Measurements from ENCODE around the gene CORIN. TPM values are rescaled to one million over a fixed set of nuclear protein-coding genes. Genes with fewer than 3 reads are reported as not detected.

Gene CORIN
- total RNA-seq, 1 experiment from 2014 or later, result 0.20 TPM

DNA sequence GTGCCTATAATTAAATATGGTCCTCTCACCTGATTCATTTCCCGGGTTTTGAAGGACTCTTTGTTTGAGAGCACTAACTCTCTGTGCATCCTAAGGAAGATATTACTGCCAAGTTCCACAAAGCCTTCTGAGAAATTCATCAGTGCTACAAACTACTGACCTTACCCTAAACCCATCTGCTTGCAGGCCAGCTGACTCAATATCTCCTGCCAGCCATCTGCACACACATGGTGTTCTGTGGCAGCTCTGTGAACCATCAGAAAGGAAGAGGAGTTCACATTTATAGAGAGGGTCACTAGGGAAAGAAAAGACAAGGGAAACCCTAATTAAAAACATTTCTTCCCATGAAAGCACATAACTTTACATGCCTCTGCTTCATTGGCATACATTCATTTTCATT lies 196.1 kb downstream of the CORIN start:
- in situ Hi-C loops (cut with HindIII; ENCODE audit: low pct_unique_long_range_greater_than_20kb, low sequenced_read_pairs), result no loop called here
- DNase-seq (ENCODE audit: low read depth), result no peak

- no peak for DNase-seq (ENCODE audit: low read depth)
- in situ Hi-C loops (cut with HindIII; ENCODE audit: low pct_unique_long_range_greater_than_20kb, low sequenced_read_pairs), result no loop called here
These were observed 197.0 kb downstream of the CORIN start for GRCh38 chr4:47640911-47641310.

DNA sequence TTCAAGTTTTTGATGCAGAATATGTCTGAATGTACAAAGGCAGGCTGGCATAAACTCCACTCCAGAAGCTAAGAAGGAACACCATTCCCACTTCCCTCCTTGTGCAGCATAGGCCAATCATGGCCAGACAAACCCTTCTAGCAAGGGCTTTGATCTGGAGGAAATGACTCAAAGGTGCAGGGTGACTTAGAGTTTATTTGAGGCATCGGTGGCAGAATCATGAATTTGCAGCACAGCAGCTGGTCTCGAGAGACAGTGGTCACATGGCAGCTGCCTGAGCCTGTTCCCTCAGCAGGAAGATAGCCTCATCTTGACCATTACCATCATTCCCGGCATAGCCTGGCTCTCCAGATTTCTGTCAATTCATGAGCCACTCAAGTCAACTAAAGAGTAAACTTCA lies 198.3 kb downstream of the CORIN start:
- in situ Hi-C loops (cut with HindIII; ENCODE audit: low pct_unique_long_range_greater_than_20kb, low sequenced_read_pairs), result no loop called here
- no peak for DNase-seq (ENCODE audit: low read depth)

- in situ Hi-C loops (cut with HindIII; ENCODE audit: low pct_unique_long_range_greater_than_20kb, low sequenced_read_pairs), result no loop called here
- DNase-seq (ENCODE audit: low read depth), result no peak
These were observed 206.7 kb downstream of the CORIN start for GRCh38 chr4:47631161-47631560.

- no peak for DNase-seq (ENCODE audit: low read depth)
- in situ Hi-C loops (cut with HindIII; ENCODE audit: low pct_unique_long_range_greater_than_20kb, low sequenced_read_pairs), result no loop called here
These were observed 213.8 kb downstream of the CORIN start for GRCh38 chr4:47624031-47624441.

GRCh38 chr4:47621181-47621580 lies 216.7 kb downstream of the CORIN start:
- no peak for DNase-seq (ENCODE audit: low read depth)
- in situ Hi-C loops (cut with HindIII; ENCODE audit: low pct_unique_long_range_greater_than_20kb, low sequenced_read_pairs), result no loop called here

DNA sequence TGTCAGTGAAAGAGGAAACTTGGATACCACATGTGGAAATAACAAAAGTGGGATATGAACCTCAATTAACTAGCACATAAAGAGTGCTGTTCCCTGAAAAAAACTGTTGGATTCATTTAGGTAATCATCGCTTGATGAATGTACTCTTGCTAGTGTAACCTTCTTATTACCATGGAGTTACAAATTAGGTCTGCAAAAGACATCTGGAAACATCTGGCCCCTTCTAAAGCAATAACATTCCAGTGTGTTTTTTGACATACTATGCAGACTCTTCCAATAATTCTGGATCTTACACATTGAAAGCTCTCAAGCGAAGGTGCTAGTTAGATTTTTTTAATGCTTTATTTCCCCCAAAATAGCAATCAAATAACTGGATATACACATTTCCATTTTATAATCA lies 218.2 kb downstream of the CORIN start:
- in situ Hi-C loops (cut with HindIII; ENCODE audit: low pct_unique_long_range_greater_than_20kb, low sequenced_read_pairs), result no loop called here
- no peak for DNase-seq (ENCODE audit: low read depth)

DNA sequence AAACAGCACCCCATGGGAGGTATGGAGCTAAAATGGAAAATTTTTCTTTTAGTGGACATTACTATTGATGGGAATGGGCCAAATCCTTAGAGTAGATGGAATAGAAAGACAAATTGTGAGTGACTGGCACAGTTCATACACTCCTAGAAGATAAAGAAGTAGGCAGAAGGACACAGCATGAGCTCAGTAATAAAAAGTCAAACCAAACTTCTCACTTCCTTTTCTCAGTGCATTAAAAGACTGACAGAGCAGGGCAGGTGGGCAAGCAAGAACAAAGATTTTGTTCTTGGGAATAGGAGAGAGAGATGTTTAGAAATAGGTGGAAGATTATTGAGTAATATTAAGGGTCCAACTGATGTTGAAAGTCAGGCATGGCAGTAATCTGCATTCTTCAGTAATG lies 220.3 kb downstream of the CORIN start:
- in situ Hi-C loops (cut with HindIII; ENCODE audit: low pct_unique_long_range_greater_than_20kb, low sequenced_read_pairs), result no loop called here

DNA sequence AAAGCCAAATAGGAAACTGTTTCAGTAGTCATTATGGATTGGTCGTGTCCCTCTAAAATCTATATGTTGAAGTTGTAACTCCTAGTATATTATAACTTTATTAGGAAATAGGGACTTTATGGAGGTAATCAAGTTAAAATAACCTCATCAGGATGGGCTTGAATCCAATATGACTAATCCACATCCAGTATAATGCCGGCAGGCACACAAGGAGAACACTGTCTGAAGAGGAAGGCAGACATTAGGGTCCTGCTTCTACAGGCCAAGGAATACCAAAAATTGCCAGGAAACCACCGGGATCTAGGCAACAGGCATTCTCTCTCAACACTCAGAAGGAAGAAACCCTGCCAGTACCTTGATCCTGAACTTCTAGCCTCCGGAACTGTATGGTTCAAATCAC lies 222.5 kb downstream of the CORIN start:
- in situ Hi-C loops (cut with HindIII; ENCODE audit: low pct_unique_long_range_greater_than_20kb, low sequenced_read_pairs), result no loop called here
- DNase-seq (ENCODE audit: low read depth), result no peak

More for the DNA sequence above, 220.3 kb downstream of the CORIN start:
- DNase-seq (ENCODE audit: low read depth), result no peak

DNA sequence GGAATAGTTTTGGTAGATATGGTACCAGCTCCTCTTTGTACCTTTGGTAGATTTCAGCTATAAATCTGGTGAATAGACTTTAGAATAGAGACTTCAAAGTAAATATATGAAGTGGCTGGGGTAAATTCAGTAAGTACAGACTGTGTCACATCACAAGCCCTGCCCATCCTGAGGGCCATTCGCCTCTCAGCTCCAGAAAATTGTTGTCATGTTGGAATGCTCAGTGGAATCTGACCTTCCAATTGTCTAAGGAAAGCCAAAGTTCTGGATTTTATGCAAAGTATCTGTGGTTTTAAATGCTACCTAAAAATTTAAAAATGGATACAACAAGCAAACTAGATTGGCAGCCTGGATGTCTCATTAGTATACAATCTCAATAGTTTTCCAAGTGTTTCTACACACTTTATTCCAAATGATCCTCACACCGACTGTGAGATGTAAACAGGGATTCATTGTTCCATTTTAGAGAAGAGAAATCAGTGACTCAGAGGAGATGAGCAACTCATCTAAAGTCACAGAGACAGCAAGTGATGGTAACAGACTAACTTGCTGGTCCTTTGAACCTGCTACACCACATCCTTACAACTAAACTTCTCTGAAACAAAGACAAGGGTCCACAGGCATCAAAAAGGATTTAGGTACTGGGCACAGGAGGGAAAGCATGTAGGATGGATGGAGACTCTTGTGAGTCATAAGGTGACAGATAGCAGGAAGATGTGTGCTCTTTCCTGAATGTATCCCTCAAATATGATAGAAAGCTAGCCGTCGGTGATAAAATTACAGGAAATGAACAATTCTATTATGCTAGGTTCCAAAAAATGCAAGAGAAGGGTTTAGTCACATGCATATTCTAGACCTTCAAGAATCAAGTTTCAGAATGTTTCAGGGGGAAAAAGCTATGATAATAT lies 225.5 kb downstream of the CORIN start:
- in situ Hi-C loops (cut with HindIII; ENCODE audit: low pct_unique_long_range_greater_than_20kb, low sequenced_read_pairs), result no loop called here
- no peak for DNase-seq (ENCODE audit: low read depth)

- no peak for DNase-seq (ENCODE audit: low read depth)
- in situ Hi-C loops (cut with HindIII; ENCODE audit: low pct_unique_long_range_greater_than_20kb, low sequenced_read_pairs), result no loop called here
These were observed 231.4 kb downstream of the CORIN start for GRCh38 chr4:47606482-47606881.

DNA sequence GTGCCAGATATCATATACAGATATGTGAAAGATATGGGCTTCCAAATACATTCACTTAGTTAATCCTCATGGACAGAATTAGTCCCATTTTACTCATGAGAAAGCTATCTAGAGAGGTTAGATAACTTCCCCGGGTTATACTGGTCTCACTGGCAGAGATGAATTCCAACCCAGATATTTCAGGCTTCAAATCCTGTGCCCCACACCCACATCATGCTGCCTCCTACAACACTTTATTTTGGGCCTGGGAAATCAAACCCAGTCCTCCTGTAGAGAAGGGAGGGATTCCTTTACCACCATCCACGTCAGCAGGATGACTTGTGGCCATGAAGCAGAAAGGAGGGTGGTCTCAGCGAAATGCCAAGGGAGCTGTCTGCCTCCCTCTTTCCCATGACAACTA lies 239.0 kb downstream of the CORIN start:
- in situ Hi-C loops (cut with HindIII; ENCODE audit: low pct_unique_long_range_greater_than_20kb, low sequenced_read_pairs), result no loop called here
- no peak for DNase-seq (ENCODE audit: low read depth)

DNA sequence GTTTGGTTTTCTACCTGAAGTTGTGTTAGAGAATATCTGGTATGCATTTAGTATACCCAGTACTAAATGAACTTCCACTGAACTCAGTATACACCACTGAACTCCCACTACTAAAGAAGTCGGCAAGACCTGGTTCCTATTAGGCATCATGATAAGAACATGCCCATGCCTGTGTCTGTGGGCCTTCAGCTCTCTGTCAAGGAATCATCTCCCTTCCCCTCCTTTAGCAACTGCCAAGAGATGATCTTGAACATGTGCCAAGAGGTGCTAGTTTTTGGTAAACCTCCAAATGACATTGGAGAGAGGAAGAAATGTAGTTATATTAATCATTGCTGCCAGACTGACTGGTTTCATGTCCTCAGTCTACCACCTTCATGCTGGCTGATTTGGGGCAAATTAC lies 239.5 kb downstream of the CORIN start:
- in situ Hi-C loops (cut with HindIII; ENCODE audit: low pct_unique_long_range_greater_than_20kb, low sequenced_read_pairs), result no loop called here
- DNase-seq (ENCODE audit: low read depth), result no peak

DNA sequence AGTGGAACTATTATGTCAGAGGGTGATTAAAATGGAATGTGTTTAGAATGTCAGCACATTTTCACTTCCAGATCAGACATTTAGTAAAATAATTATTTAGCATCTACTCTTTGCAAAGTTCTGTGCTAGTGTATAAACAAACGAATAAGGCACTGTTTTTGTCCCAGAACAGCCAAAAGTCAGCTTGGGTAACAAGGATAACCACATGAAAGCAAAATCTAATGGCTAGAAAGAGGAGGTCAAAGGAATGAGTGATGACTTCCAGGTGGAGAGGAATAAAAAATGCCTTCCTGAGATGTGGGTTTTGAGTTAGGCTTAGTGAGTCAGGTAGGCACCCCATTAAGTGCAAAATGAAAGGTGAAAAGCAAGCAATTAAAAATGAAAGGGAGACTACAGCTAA lies 240.2 kb downstream of the CORIN start:
- DNase-seq (ENCODE audit: low read depth), result no peak
- in situ Hi-C loops (cut with HindIII; ENCODE audit: low pct_unique_long_range_greater_than_20kb, low sequenced_read_pairs), result no loop called here

- in situ Hi-C loops (cut with HindIII; ENCODE audit: low pct_unique_long_range_greater_than_20kb, low sequenced_read_pairs), result no loop called here
- DNase-seq (ENCODE audit: low read depth), result no peak
These were observed 247.5 kb downstream of the CORIN start for GRCh38 chr4:47590325-47590724.

- in situ Hi-C loops (cut with HindIII; ENCODE audit: low pct_unique_long_range_greater_than_20kb, low sequenced_read_pairs), result no loop called here
- DNase-seq (ENCODE audit: low read depth), result no peak
These were observed 258.6 kb downstream of the CORIN start for GRCh38 chr4:47579235-47579634.

GRCh38 chr4:47577779-47578553 lies 259.9 kb downstream of the CORIN start:
- in situ Hi-C loops (cut with HindIII; ENCODE audit: low pct_unique_long_range_greater_than_20kb, low sequenced_read_pairs), result no loop called here
- no peak for DNase-seq (ENCODE audit: low read depth)

- in situ Hi-C loops (cut with HindIII; ENCODE audit: low pct_unique_long_range_greater_than_20kb, low sequenced_read_pairs), result no loop called here
- DNase-seq (ENCODE audit: low read depth), result no peak
These were observed 264.9 kb downstream of the CORIN start for GRCh38 chr4:47572981-47573380.

GRCh38 chr4:47570816-47571215 lies 267.1 kb downstream of the CORIN start:
- in situ Hi-C loops (cut with HindIII; ENCODE audit: low pct_unique_long_range_greater_than_20kb, low sequenced_read_pairs), result no loop called here
- no peak for DNase-seq (ENCODE audit: low read depth)
